ENCODE results near the gene TRAF3IP1.
"Not testable (repeated sequence)": the region's sequence is repeated elsewhere in the genome, so short reads cannot be mapped to it uniquely, and the experiment has no call there.

The TRAF3IP1 gene

DNA sequence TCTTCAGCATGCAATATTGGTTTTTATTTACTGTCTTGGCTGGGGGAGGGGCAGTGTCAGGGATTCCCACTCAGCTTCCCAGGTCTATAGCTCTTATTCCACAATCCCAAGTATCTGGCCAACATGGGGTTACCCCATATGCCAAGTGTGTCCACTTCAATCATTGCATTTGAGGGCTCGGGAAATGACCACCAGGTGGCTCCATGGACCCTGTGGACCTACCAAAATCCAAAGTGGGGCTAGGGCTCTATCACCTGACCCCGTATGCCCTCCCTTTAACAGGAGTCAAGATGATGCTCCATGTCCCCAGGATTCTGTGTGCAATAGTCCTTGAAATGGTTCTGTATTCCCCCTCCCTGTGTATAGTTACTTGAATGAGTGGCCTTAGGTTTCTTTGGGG, 12.1 kb upstream of the TRAF3IP1 start:
- Histone ChIP-seq H3K4me3 (ENCODE audit: low read depth in 1 of 5, low read length in 5 of 5) (no peak overlapping the region), H3K36me3 (ENCODE audit: control insufficient read depth in 5 of 5, insufficient read depth in 5 of 5, low read length in 5 of 5) (no peaks in the 10 kb centered on the region), H3K9me3 (ENCODE audit: control insufficient read depth in 5 of 5, low read length in 5 of 5) (no peaks in the 10 kb centered on the region), H3K4me1 (ENCODE audit: control insufficient read depth in 5 of 5, insufficient read depth in 5 of 5, low read length in 5 of 5) (peaks cover 0 to 12% (median 6%) of the 10 kb centered on the region in 5 donors), H3K9ac (ENCODE audit: low read length in 5 of 5) (no peak overlapping the region), H3K27me3 (ENCODE audit: control insufficient read depth in 5 of 5, insufficient read depth in 4 of 5, low read length in 5 of 5) (no peaks in the 10 kb centered on the region), H3K27ac (ENCODE audit: low read depth, low read length) (no peak overlapping the region)

DNA sequence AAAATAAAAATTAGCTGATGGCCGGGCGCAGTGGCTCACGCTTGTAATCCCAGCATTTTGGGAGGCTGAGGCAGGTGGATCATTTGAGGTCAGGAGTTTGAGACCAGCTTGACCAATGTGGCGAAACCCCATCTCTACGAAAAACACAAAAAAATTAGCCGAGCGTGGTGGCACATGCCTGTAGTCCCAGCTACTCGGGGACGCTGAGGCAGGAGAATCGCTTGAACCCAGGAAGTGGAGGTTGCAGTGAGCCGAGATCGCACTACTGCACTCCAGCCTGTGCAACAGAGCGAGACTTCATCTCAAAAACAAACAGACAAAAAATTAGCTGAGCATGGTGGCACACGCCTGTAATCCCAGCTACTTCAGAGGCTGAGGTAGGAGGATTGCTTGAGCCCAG, 9.6 kb upstream of the TRAF3IP1 start:
- H3K9me3 ChIP-seq (ENCODE audit: control insufficient read depth in 5 of 5, low read length in 5 of 5); H3K9ac ChIP-seq (ENCODE audit: low read length in 5 of 5); H3K27ac ChIP-seq (ENCODE audit: low read depth, low read length); H3K27me3 ChIP-seq (ENCODE audit: control insufficient read depth in 5 of 5, insufficient read depth in 4 of 5, low read length in 5 of 5); H3K36me3 ChIP-seq (ENCODE audit: control insufficient read depth in 5 of 5, insufficient read depth in 5 of 5, low read length in 5 of 5); H3K4me3 ChIP-seq (ENCODE audit: low read depth in 1 of 5, low read length in 5 of 5): not testable (repeated sequence)
- peaks cover 0 to 12% (median 6%) of the 10 kb centered on the region in 5 donors for H3K4me1 ChIP-seq (ENCODE audit: control insufficient read depth in 5 of 5, insufficient read depth in 5 of 5, low read length in 5 of 5)

DNA sequence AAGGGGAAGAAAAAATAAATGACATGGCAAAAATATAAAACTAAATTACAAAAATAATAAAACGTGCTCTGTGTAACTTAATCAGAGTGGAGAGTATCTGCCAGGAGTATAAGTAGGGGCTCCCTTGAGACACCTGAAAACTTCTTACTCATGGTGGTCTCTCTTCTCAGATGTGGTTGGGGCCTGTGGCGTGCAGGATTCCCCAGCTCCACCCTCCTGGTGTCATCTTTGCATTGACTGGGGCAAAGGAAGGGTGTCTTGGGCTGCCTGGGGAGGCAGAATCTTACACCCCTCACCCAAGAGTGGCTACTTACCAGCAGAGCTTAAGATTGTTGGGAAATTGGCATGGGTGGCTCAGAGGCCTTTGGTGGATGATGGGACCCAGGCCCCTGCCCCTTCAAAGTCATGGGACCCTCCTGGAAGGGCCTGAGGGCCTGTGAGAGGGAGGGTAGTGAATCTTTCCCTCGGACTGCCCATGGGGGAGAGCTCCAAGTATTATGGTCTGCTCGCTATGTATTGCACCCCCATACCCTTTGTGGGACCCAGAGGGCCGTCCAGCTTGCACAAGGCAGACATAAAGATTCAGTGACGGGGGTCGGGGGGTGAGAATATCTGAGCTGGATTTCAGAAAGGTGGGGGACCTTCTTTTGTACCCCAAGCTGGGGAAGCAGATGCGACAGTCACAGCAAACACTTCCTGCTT, 6.9 kb upstream of the TRAF3IP1 start:
- Histone ChIP-seq H3K9ac (ENCODE audit: low read length in 5 of 5) (no peak overlapping the region), H3K4me1 (ENCODE audit: control insufficient read depth in 5 of 5, insufficient read depth in 5 of 5, low read length in 5 of 5) (no peaks in the 10 kb centered on the region), H3K4me3 (ENCODE audit: low read depth in 1 of 5, low read length in 5 of 5) (no peak overlapping the region), H3K27me3 (ENCODE audit: control insufficient read depth in 5 of 5, insufficient read depth in 4 of 5, low read length in 5 of 5) (peaks cover 0 to 7% (median 0%) of the 10 kb centered on the region in 5 donors), H3K9me3 (ENCODE audit: control insufficient read depth in 5 of 5, low read length in 5 of 5) (no peaks in the 10 kb centered on the region), H3K27ac (ENCODE audit: low read depth, low read length) (no peak overlapping the region), H3K36me3 (ENCODE audit: control insufficient read depth in 5 of 5, insufficient read depth in 5 of 5, low read length in 5 of 5) (no peaks in the 10 kb centered on the region)

DNA sequence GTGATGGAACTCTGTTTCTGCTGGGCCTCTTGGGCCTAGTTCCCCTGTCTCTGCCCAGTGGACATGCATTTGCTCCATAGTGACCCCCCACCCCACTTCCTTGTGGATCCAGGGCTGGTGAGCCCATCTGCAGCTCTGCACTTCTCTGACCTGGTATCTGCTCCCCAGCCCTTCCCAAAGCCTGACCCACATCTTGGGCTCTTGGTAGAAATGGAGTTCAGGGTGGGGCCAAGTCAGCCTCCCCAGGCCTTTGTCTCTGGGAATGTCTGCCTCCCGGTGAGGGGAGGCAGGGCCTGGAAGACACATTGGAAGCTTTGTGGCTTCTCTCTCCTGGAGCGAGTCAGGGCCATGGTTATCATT, 6.3 kb upstream of the TRAF3IP1 start:
- H3K9me3 ChIP-seq (ENCODE audit: control insufficient read depth in 5 of 5, low read length in 5 of 5), result no peaks in the 10 kb centered on the region

DNA sequence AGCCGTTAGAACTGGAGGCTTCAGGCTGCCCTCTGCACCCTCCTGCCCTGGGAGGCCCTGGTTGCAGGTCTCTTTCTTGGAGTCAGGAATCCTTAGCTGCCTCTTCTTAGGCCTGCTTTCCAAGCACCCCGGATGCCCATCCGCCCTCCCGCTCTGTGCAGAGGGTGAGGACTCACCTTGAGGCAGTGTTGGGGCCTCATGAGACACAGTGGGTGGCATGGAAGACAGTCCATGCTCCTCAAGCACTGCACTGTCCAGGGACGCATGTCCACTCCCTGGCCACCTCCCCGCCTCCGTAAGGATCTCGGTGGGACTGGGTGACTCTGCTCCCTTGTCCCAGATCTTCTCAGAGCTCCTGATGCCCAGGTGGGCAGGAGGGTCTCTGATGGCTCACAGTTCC, 5.7 kb upstream of the TRAF3IP1 start:
- H3K4me1 ChIP-seq (ENCODE audit: control insufficient read depth in 5 of 5, insufficient read depth in 5 of 5, low read length in 5 of 5), result peaks cover 0 to 2% (median under 1%) of the 10 kb centered on the region in 5 donors
- H3K9me3 ChIP-seq (ENCODE audit: control insufficient read depth in 5 of 5, low read length in 5 of 5), result no peaks in the 10 kb centered on the region

More for the DNA sequence above, 6.3 kb upstream of the TRAF3IP1 start:
- Histone ChIP-seq H3K4me1 (ENCODE audit: control insufficient read depth in 5 of 5, insufficient read depth in 5 of 5, low read length in 5 of 5) (no peaks in the 10 kb centered on the region), H3K27ac (ENCODE audit: low read depth, low read length) (no peak overlapping the region), H3K4me3 (ENCODE audit: low read depth in 1 of 5, low read length in 5 of 5) (no peak overlapping the region), H3K27me3 (ENCODE audit: control insufficient read depth in 5 of 5, insufficient read depth in 4 of 5, low read length in 5 of 5) (peaks cover 0 to 7% (median 0%) of the 10 kb centered on the region in 5 donors), H3K9ac (ENCODE audit: low read length in 5 of 5) (no peak overlapping the region), H3K36me3 (ENCODE audit: control insufficient read depth in 5 of 5, insufficient read depth in 5 of 5, low read length in 5 of 5) (no peaks in the 10 kb centered on the region)

DNA sequence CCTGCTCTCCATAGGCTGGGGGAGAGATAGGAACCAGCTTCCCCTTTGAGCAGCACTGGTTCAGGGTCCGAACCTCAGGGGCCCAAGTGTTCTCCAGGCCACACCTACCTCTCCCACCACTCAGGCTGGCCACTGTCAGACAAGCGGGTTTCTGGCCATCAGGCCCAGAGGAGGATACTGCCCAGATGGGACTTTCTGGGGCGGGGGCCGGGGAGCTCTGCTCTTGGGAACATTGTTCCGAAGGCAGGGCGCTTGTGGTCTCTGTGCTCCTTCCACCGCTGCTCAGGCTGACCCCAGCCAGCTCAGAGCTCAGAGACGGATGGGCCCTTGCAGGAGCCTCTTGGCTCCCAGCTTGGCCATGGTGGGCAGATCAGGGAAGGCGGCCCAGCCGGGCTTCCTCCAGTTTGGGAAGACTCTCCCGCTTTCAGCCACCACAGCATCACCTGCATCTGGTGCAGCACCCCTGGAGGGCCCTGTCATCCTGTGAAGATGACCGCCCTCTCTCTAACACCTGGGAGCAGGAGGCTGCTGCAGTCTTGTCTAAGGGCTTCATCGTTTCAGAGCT, 5.2 kb upstream of the TRAF3IP1 start:
- Histone ChIP-seq H3K27ac (ENCODE audit: low read depth, low read length) (no peak overlapping the region), H3K9me3 (ENCODE audit: control insufficient read depth in 5 of 5, low read length in 5 of 5) (no peaks in the 10 kb centered on the region), H3K27me3 (ENCODE audit: control insufficient read depth in 5 of 5, insufficient read depth in 4 of 5, low read length in 5 of 5) (peaks cover 0 to 7% (median 0%) of the 10 kb centered on the region in 5 donors), H3K4me1 (ENCODE audit: control insufficient read depth in 5 of 5, insufficient read depth in 5 of 5, low read length in 5 of 5) (peaks cover 0 to 6% (median 5%) of the 10 kb centered on the region in 5 donors), H3K36me3 (ENCODE audit: control insufficient read depth in 5 of 5, insufficient read depth in 5 of 5, low read length in 5 of 5) (no peaks in the 10 kb centered on the region), H3K9ac (ENCODE audit: low read length in 5 of 5) (no peak overlapping the region), H3K4me3 (ENCODE audit: low read depth in 1 of 5, low read length in 5 of 5) (no peak overlapping the region)

More for the DNA sequence above, 5.7 kb upstream of the TRAF3IP1 start:
- Histone ChIP-seq H3K27me3 (ENCODE audit: control insufficient read depth in 5 of 5, insufficient read depth in 4 of 5, low read length in 5 of 5) (peaks cover 0 to 7% (median 0%) of the 10 kb centered on the region in 5 donors), H3K4me3 (ENCODE audit: low read depth in 1 of 5, low read length in 5 of 5) (no peak overlapping the region), H3K27ac (ENCODE audit: low read depth, low read length) (no peak overlapping the region), H3K36me3 (ENCODE audit: control insufficient read depth in 5 of 5, insufficient read depth in 5 of 5, low read length in 5 of 5) (no peaks in the 10 kb centered on the region), H3K9ac (ENCODE audit: low read length in 5 of 5) (no peak overlapping the region)

DNA sequence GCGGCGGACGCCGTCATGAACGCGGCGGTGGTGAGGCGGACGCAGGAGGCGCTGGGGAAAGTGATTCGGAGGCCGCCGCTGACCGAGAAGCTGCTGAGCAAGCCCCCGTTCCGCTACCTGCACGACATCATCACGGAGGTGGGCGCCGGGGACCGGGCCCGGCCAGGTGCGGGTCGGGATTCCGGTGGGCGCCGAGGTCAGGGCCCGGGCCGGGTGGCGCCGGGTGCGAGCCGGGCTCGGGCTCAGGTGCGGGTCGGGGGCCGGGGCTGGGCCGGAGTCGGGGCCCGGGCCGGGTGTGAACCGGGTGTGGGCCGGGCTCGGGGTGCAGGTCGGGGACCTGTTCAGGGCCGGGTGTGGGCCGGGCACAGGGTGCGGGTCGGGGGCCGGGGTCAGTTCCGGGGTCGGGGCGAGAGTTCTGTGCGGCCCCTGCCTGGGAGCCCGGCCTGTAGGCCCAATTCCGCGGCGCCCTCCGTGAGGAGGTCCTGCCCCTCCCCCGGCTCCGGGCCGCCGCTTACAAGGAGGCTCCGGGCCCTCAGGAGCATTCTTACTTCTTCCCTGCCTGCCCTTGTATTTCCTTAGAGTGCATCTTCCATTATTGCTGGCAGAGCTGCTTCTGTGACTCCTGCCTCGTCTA, 447 bp downstream of the TRAF3IP1 start:
- H3K27ac ChIP-seq (ENCODE audit: low read depth, low read length), result no peak overlapping the region
- H3K27me3 ChIP-seq (ENCODE audit: control insufficient read depth in 5 of 5, insufficient read depth in 4 of 5, low read length in 5 of 5), result peaks cover 0 to 6% (median 0%) of the 10 kb centered on the region in 5 donors
- peaks cover 0 to 15% (median 0%) of the 10 kb centered on the region in 5 donors for H3K36me3 ChIP-seq (ENCODE audit: control insufficient read depth in 5 of 5, insufficient read depth in 5 of 5, low read length in 5 of 5)
- H3K9me3 ChIP-seq (ENCODE audit: control insufficient read depth in 5 of 5, low read length in 5 of 5), result no peaks in the 10 kb centered on the region
- H3K4me3 ChIP-seq (ENCODE audit: low read depth in 1 of 5, low read length in 5 of 5), result peak overlapping the region; percentile 65 to 76 (median 74)
- peak overlapping the region in 4 of 5 donors; percentile 34 to 73 (median 65) for H3K9ac ChIP-seq (ENCODE audit: low read length in 5 of 5)
- peaks cover 0 to 21% (median 20%) of the 10 kb centered on the region in 5 donors for H3K4me1 ChIP-seq (ENCODE audit: control insufficient read depth in 5 of 5, insufficient read depth in 5 of 5, low read length in 5 of 5)

DNA sequence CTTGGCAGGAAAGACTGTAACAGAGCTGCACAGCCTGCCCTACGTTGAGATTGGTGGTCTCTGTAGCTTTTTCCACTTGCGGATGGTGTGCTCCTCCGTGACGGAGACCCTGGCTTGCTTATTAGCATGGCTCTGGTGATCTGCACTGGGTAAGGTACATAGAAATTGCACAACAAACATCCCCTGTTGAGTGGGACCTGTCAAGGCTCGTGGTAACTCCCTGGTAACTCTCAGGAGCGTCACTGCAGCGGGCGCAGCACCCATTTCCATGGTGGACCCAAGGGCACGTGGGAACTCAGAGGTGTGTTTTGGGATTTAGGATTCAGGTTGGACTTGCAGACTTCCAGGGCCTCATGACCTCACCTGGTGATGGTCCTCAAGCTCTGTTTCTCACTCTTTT, 1.1 kb downstream of the TRAF3IP1 start:
- Histone ChIP-seq H3K4me3 (ENCODE audit: low read depth in 1 of 5, low read length in 5 of 5) (peak overlapping the region; percentile 65 to 76 (median 74)), H3K36me3 (ENCODE audit: control insufficient read depth in 5 of 5, insufficient read depth in 5 of 5, low read length in 5 of 5) (peaks cover 0 to 21% (median 4%) of the 10 kb centered on the region in 5 donors), H3K27ac (ENCODE audit: low read depth, low read length) (no peak overlapping the region), H3K27me3 (ENCODE audit: control insufficient read depth in 5 of 5, insufficient read depth in 4 of 5, low read length in 5 of 5) (peaks cover 0 to under 1% (median 0%) of the 10 kb centered on the region in 5 donors), H3K9me3 (ENCODE audit: control insufficient read depth in 5 of 5, low read length in 5 of 5) (no peaks in the 10 kb centered on the region), H3K4me1 (ENCODE audit: control insufficient read depth in 5 of 5, insufficient read depth in 5 of 5, low read length in 5 of 5) (peaks cover 0 to 21% (median 20%) of the 10 kb centered on the region in 5 donors), H3K9ac (ENCODE audit: low read length in 5 of 5) (peak overlapping the region; percentile 51 to 73 (median 63))

DNA sequence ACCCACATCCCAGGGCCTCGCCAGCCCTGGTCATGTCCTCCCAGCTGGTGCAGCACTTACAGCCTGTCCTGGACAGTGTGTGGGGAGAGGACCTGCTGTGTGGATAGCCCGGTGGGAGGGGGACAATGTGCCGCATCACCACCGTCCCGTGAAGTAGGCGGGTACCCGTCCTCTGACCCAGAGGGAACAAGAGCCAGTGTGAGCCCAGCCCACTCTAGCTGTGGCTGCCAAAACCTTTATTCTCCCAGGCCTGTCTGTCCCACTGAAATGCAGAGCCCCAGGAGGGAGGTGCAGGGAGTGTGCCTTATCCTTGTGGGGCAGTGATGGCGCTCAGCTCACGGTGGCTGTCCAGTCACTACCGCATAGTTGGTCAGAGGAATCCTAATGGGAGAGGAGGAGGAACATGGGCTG, 1.7 kb downstream of the TRAF3IP1 start:
- H3K9ac ChIP-seq (ENCODE audit: low read length in 5 of 5), result peak overlapping the region in 2 of 5 donors; percentile 51 to 73

DNA sequence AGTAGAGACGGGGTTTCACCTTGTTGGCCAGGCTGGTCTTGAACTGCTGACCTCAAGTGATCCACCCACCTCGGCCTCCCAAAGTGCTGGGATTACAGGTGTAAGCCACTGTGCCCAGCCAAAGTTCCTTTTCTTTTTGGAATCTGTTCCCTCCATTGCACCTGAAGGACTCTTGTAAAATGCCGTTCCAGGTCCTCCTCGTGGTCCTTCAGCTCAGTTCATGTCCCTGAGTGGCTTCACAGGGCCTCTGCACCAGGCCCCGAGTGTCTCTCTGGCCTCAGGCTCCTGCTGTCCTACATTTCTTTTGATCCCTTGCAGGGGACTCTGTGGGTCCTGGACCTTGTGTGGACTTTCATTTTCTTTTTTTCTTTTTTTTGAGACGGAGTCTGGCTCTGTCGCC, 3.9 kb downstream of the TRAF3IP1 start:
- H3K36me3 ChIP-seq (ENCODE audit: control insufficient read depth in 5 of 5, insufficient read depth in 5 of 5, low read length in 5 of 5), result peaks cover 9 to 41% (median 18%) of the 10 kb centered on the region in 5 donors
- not testable (repeated sequence) for H3K27me3 ChIP-seq (ENCODE audit: control insufficient read depth in 5 of 5, insufficient read depth in 4 of 5, low read length in 5 of 5); H3K4me3 ChIP-seq (ENCODE audit: low read depth in 1 of 5, low read length in 5 of 5); H3K27ac ChIP-seq (ENCODE audit: low read depth, low read length); H3K9me3 ChIP-seq (ENCODE audit: control insufficient read depth in 5 of 5, low read length in 5 of 5); H3K9ac ChIP-seq (ENCODE audit: low read length in 5 of 5)
- peaks cover 0 to 21% (median 20%) of the 10 kb centered on the region in 5 donors for H3K4me1 ChIP-seq (ENCODE audit: control insufficient read depth in 5 of 5, insufficient read depth in 5 of 5, low read length in 5 of 5)

More for the DNA sequence above, 1.7 kb downstream of the TRAF3IP1 start:
- Histone ChIP-seq H3K27ac (ENCODE audit: low read depth, low read length) (no peak overlapping the region), H3K27me3 (ENCODE audit: control insufficient read depth in 5 of 5, insufficient read depth in 4 of 5, low read length in 5 of 5) (no peaks in the 10 kb centered on the region), H3K4me1 (ENCODE audit: control insufficient read depth in 5 of 5, insufficient read depth in 5 of 5, low read length in 5 of 5) (peaks cover 0 to 21% (median 20%) of the 10 kb centered on the region in 5 donors), H3K4me3 (ENCODE audit: low read depth in 1 of 5, low read length in 5 of 5) (peak overlapping the region in 3 of 5 donors; percentile 65 to 76 (median 72)), H3K9me3 (ENCODE audit: control insufficient read depth in 5 of 5, low read length in 5 of 5) (no peaks in the 10 kb centered on the region), H3K36me3 (ENCODE audit: control insufficient read depth in 5 of 5, insufficient read depth in 5 of 5, low read length in 5 of 5) (peaks cover 0 to 27% (median 7%) of the 10 kb centered on the region in 5 donors)

Data from subcutaneous abdominal adipose tissue (tissue), 5 donors.